DLD1 (cell line): Measurements from ENCODE around the gene CERS2.
"Not testable (repeated sequence)": the region's sequence is repeated elsewhere in the genome, so short reads cannot be mapped to it uniquely, and the experiment has no call there.

Experiments
- in situ Hi-C: cut with HindIII; loops from 2 replicates; pipeline ENCODE4 v1.10.0; 2017; ENCODE audit warnings: low sequenced_read_pairs

CERS2 gene

GRCh38 chr1:150970808-150971582, 3.6 kb downstream of the CERS2 start:
- in situ Hi-C loops = no loop called here

- in situ Hi-C loops = no loop called here
Observed at GRCh38 chr1:150969626-150970025, 5.0 kb downstream of the CERS2 start.

- in situ Hi-C loops = no loop called here
Observed at GRCh38 chr1:150968491-150968890, 6.1 kb downstream of the CERS2 start.

GRCh38 chr1:150967936-150968335, 6.7 kb downstream of the CERS2 start:
- in situ Hi-C loops = no loop called here

GRCh38 chr1:150966011-150966410, 8.6 kb downstream of the CERS2 start:
- in situ Hi-C loops = no loop called here

GRCh38 chr1:150965605-150966004, 9.0 kb downstream of the CERS2 start:
- in situ Hi-C loops = no loop called here

GRCh38 chr1:150964164-150964489, 10.5 kb downstream of the CERS2 start:
- in situ Hi-C loops = no loop called here

- in situ Hi-C loops = no loop called here
Observed at GRCh38 chr1:150963321-150964163, 11.1 kb downstream of the CERS2 start.

- in situ Hi-C loops = no loop called here
Observed at GRCh38 chr1:150961756-150962155, 12.9 kb downstream of the CERS2 start.

GRCh38 chr1:150960646-150961045, 14.0 kb downstream of the CERS2 start:
- in situ Hi-C loops = no loop called here

- in situ Hi-C loops = no loop called here
Observed at GRCh38 chr1:150957666-150958065, 17.0 kb downstream of the CERS2 start.

GRCh38 chr1:150955280-150955679, 19.4 kb downstream of the CERS2 start:
- in situ Hi-C loops = no loop called here

GRCh38 chr1:150954708-150955107, 19.9 kb downstream of the CERS2 start:
- in situ Hi-C loops = no loop called here

- in situ Hi-C loops = no loop called here
Observed at GRCh38 chr1:150944856-150945255, 29.8 kb downstream of the CERS2 start.

- in situ Hi-C loops = no loop called here
Observed at GRCh38 chr1:150931773-150932172, 42.9 kb downstream of the CERS2 start.

- in situ Hi-C loops = not testable (repeated sequence)
Observed at GRCh38 chr1:150928775-150929174, 45.9 kb downstream of the CERS2 start.

GRCh38 chr1:150928286-150928685, 46.3 kb downstream of the CERS2 start:
- in situ Hi-C loops = no loop called here

- in situ Hi-C loops = no loop called here
Observed at GRCh38 chr1:150927624-150928023, 47.0 kb downstream of the CERS2 start.

GRCh38 chr1:150926097-150926741, 48.4 kb downstream of the CERS2 start, which contains the start of gene SETDB1:
Gene SETDB1, plus strand, starts transcription at chr1:150926363. Its CDS starts 1,352 bp downstream, at chr1:150927715.
- in situ Hi-C loops = no loop called here

- in situ Hi-C loops = no loop called here
Observed at GRCh38 chr1:150925080-150925479, 49.6 kb downstream of the CERS2 start.

GRCh38 chr1:150922519-150922975, 52.1 kb downstream of the CERS2 start:
- in situ Hi-C loops = no loop called here
